HepG2 (cell line): ENCODE data around the gene AKAP8. TPM values are rescaled to one million over a fixed set of nuclear protein-coding genes. Genes with fewer than 3 reads are reported as not detected.
A peak's percentile ranks its signal among the peaks of the same experiment; 100 is the strongest.
"Not testable (repeated sequence)": the region's sequence is repeated elsewhere in the genome, so short reads cannot be mapped to it uniquely, and the experiment has no call there.

Source experiments
- ATAC-seq: fragments of 200-7000 bp; cut with Tn5 transposase; 3 replicates; pipeline ENCODE4 v1.9.1; 2020; ENCODE audit warnings: mild to moderate bottlenecking, moderate library complexity
- BruUV-seq: library from RNA; stranded (reverse); fragments of 400-500 nt; replicated peaks from 2 replicates; lab custom pipeline; 2021; lab: Mats Ljungman, UMichigan
- CTCF ChIA-PET: fragments of 300-600 bp; formaldehyde crosslinking; extraction: SDS; loops from one replicate; lab custom pipeline; 2021; ENCODE audit warnings: low total read pairs, inconsistent platforms, low intra/inter-chr PET ratio; lab: Yijun Ruan, JAX
- POLR2A ChIA-PET: fragments of 350-600 bp; sonication (Branson Sonifier 250); formaldehyde crosslinking; loops from one replicate; lab custom pipeline; 2020; ENCODE audit warnings: antibody characterized with exemption, inconsistent platforms; lab: Yijun Ruan, JAX
- DNase-seq: peaks from one replicate; pipeline ENCODE4 v3.0.0-alpha.2; 2015; ENCODE audit warnings: low spot score
- FAIRE-seq: peaks from 3 replicates; lab custom pipeline; 2011; peaks lifted over from hg19 to GRCh38; lab: Jason Lieb, UNC
- H2AFZ ChIP-seq: one replicate; pipeline ENCODE4 v1.6.1; 2011; ENCODE audit warnings: low read length, inconsistent platforms
- H3K27ac ChIP-seq: fragments of 300-600 bp; 3 replicates; pipeline ENCODE4 v1.8.0; 2011; ENCODE audit warnings: mixed run types, mild to moderate bottlenecking, mixed read lengths, low read length, inconsistent platforms; ENCODE audit not compliant: insufficient read depth; ENCODE audit errors: extremely low read length
- H3K27me3 ChIP-seq, 2 experiments: fragments of 200-600 bp in 1 of 2; 2 replicates in 1 of 2; 3 replicates in 1 of 2; pipeline versions ENCODE4 v1.6.0 to v1.8.0; 2011; ENCODE audit warnings: low read length in 2 of 2, mild to moderate bottlenecking in 2 of 2, moderate library complexity in 2 of 2, inconsistent platforms in 1 of 2; ENCODE audit not compliant: insufficient read depth in 2 of 2, control insufficient read depth in 1 of 2
- H3K36me3 ChIP-seq, 2 experiments: fragments of 200-600 bp in 1 of 2; replicated peaks in 1 of 2; 2 replicates in 1 of 2; 3 replicates in 1 of 2; pipeline versions ENCODE4 v1.5.1 to v1.8.0; 2011; ENCODE audit warnings: low read length in 2 of 2, inconsistent platforms in 1 of 2; ENCODE audit not compliant: insufficient read depth in 2 of 2, control insufficient read depth in 1 of 2
- H3K4me1 ChIP-seq: 2 replicates; pipeline ENCODE4 v1.5.1; 2012; ENCODE audit warnings: low read length, inconsistent platforms; ENCODE audit not compliant: insufficient read depth
- H3K4me2 ChIP-seq: 2 replicates; pipeline ENCODE4 v1.6.0; 2011; ENCODE audit warnings: low read depth, low read length, inconsistent platforms
- H3K4me3 ChIP-seq, 3 experiments: fragments of 200-600 bp in 1 of 3; sonication (generic), shearing (Covaris generic) in 1 of 3; replicated peaks in 1 of 3; 2 replicates each; pipeline ENCODE4 v1.5.1; 2011 to 2016; ENCODE audit warnings: low read length in 3 of 3, inconsistent platforms in 2 of 3, low read depth in 2 of 3, mild to moderate bottlenecking in 2 of 3, control low read depth in 1 of 3, mixed read lengths in 1 of 3; ENCODE audit not compliant: insufficient read depth in 1 of 3
- H3K79me2 ChIP-seq: one replicate; pipeline ENCODE4 v1.6.1; 2011; ENCODE audit warnings: low read length, inconsistent platforms; ENCODE audit not compliant: insufficient read depth
- H3K9ac ChIP-seq: 2 replicates; pipeline ENCODE4 v1.6.0; 2011; ENCODE audit warnings: mild to moderate bottlenecking, low read depth, low read length, inconsistent platforms; ENCODE audit not compliant: insufficient read depth
- H3K9me3 ChIP-seq: 2 replicates; pipeline ENCODE4 v1.5.1; 2012; ENCODE audit warnings: mild to moderate bottlenecking, low read length
- H4K20me1 ChIP-seq: 2 replicates; pipeline ENCODE4 v1.6.0; 2011; ENCODE audit warnings: inconsistent platforms, mild to moderate bottlenecking, low read length, moderate library complexity; ENCODE audit not compliant: insufficient read depth
- CBX2 ChIP-seq, 2 experiments: fragments of 200-600 bp in 1 of 2; sonication (generic); formaldehyde crosslinking in 1 of 2; IDR thresholded peaks; 2 replicates each; pipeline versions ENCODE4 v1.7.0 to v1.8.1; 2018 to 2022; ENCODE audit warnings: low read depth in 2 of 2, low read length in 1 of 2, mild to moderate bottlenecking in 1 of 2, missing genetic modification reagents in 1 of 2
- CENPT ChIP-seq: sonication (generic); formaldehyde crosslinking; IDR thresholded peaks from 2 replicates; pipeline ENCODE4 v1.8.0; 2022; ENCODE audit warnings: low read depth, mild to moderate bottlenecking, moderate library complexity, missing genetic modification reagents
- GATA4 ChIP-seq: sonication (generic); IDR thresholded peaks from 2 replicates; pipeline ENCODE4 v1.6.1; 2016; ENCODE audit warnings: antibody characterized with exemption, low read depth, borderline replicate concordance
- HNRNPH1 ChIP-seq: fragments of 200-400 bp; formaldehyde crosslinking; optimal IDR thresholded peaks from 2 replicates; pipeline ENCODE3; 2017; ENCODE audit warnings: mild to moderate bottlenecking, low read depth, low read length
- KDM5A ChIP-seq: fragments of 200-600 bp; sonication (generic); IDR thresholded peaks from 2 replicates; pipeline ENCODE4 v1.7.0; 2018; ENCODE audit warnings: antibody characterized with exemption, mild to moderate bottlenecking, low read length, borderline replicate concordance
- KDM5B ChIP-seq: sonication (generic); formaldehyde crosslinking; IDR thresholded peaks from 2 replicates; pipeline ENCODE4 v1.4.0; 2020; ENCODE audit warnings: missing genetic modification reagents, mild to moderate bottlenecking, borderline replicate concordance
- MED1 ChIP-seq: sonication (generic); formaldehyde crosslinking; IDR thresholded peaks from 2 replicates; pipeline ENCODE4 v1.4.0; 2020; ENCODE audit warnings: missing genetic modification reagents
- MXI1 ChIP-seq: IDR thresholded peaks from 3 replicates; pipeline ENCODE4 v1.6.1; 2012; ENCODE audit warnings: low read depth, low read length, inconsistent platforms, borderline replicate concordance
- PHF20 ChIP-seq: sonication (generic); formaldehyde crosslinking; IDR thresholded peaks from 2 replicates; pipeline ENCODE4 v1.5.0; 2020; ENCODE audit warnings: mild to moderate bottlenecking, missing genetic modification reagents
- SNRNP70 ChIP-seq: fragments of 200-400 bp; formaldehyde crosslinking; IDR thresholded peaks from 2 replicates; pipeline ENCODE4 v1.6.1; 2017; ENCODE audit warnings: mild to moderate bottlenecking, low read depth, low read length, moderate library complexity
- TEAD3 ChIP-seq: optimal IDR thresholded peaks from 2 replicates; pipeline ENCODE3; 2016; ENCODE audit warnings: borderline replicate concordance
- YEATS2 ChIP-seq: sonication (generic); formaldehyde crosslinking; IDR thresholded peaks from 2 replicates; pipeline ENCODE4 v1.4.0; 2020; ENCODE audit warnings: missing genetic modification reagents, borderline replicate concordance
- ZNF136 ChIP-seq: sonication (generic); formaldehyde crosslinking; IDR thresholded peaks from 2 replicates; pipeline ENCODE4 v1.8.1; 2022; ENCODE audit warnings: low read depth, mild to moderate bottlenecking, moderate library complexity, missing genetic modification reagents
- ZNF317 ChIP-seq: sonication (generic); formaldehyde crosslinking; IDR thresholded peaks from 2 replicates; pipeline ENCODE4 v1.5.0; 2020; ENCODE audit warnings: mild to moderate bottlenecking, missing genetic modification reagents
- ZNF562 ChIP-seq: sonication (generic); formaldehyde crosslinking; IDR thresholded peaks from 2 replicates; pipeline ENCODE4 v1.8.0; 2022; ENCODE audit warnings: missing genetic modification reagents, borderline replicate concordance
- ZNF746 ChIP-seq: sonication (generic); formaldehyde crosslinking; IDR thresholded peaks from 2 replicates; pipeline ENCODE4 v1.8.0; 2022; ENCODE audit warnings: mild to moderate bottlenecking, missing genetic modification reagents
- WGBS: methylation state at CpG from one replicate; pipeline ENCODE4 v1.1.6; 2017; ENCODE audit warnings: low lambda C conversion rate; 5-methylcytosine and 5-hydroxymethylcytosine counted together
- in situ Hi-C: cut with HindIII; loops from 2 replicates; pipeline ENCODE4 v1.10.0; 2017; ENCODE audit warnings: low pct_unique_long_range_greater_than_20kb; ENCODE audit not compliant: extremely low pct_ligation_motif_present
- intact Hi-C: fragments of 100-400 bp; cut with micrococcal nuclease; formaldehyde crosslinking; loops from one replicate; pipeline ENCODE4 v1.10.0; 2022; ENCODE audit not compliant: unreplicated experiment
- polyA plus RNA-seq, 8 experiments: library from polyadenylated mRNA; depleted of rRNA in 3 of 8; stranded (reverse) in 7 of 8; unstranded in 1 of 8; fragments of >200 nt; fragmentation: Illumina TruSeq in 4 of 8; extraction: Trizol in 4 of 8; gene quantifications; 2 replicates each; pipeline versions ENCODE4 v1.2.1 to v1.2.3, GENCODE V29; 2011 to 2016; ENCODE audit warnings: low read depth in 4 of 8, missing spikeins in 1 of 8, mixed read lengths in 1 of 8; ENCODE audit not compliant: insufficient read depth in 1 of 8
- total RNA-seq, 5 experiments: library from RNA; depleted of rRNA; stranded (reverse); fragments of >200 nt; fragmentation: Illumina TruSeq; extraction: Trizol; gene quantifications; 2 replicates each; pipeline ENCODE4 v1.2.3, GENCODE V29; 2016; ENCODE audit warnings: low read depth in 1 of 5
- TF ChIP-seq, protein P1 (sequence below): IDR thresholded peaks from 2 replicates; pipeline ENCODE4 v1.6.1; 2016; ENCODE audit warnings: missing compliant biosample characterization, missing genetic modification reagents, borderline replicate concordance

The AKAP8 gene
- total and polyA plus RNA-seq, 2 of the 13 experiments (the other 11 are each of a cell fraction or from before 2014, with no cell fraction given) = 15.9 to 22.1 TPM

DNA sequence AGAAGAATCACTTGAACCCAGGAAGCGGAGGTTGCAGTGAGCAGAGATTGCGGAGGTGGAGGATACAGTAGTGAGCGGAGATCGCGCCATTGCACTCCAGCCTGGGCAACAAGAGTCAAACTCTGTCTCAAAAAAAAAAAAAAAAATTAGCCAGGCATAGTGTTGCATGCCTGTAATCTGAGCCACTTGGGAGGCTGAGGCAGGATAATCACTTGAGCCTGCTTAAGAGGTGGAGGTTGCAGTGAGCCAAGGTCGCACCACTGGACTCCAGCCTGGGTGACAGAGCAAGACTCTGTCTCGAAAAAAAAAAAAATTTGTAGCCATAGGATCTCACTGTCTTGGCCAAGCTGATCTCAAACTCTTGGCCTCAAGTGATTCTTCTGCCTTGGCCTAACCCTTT, 43.6 kb downstream of the AKAP8 start:
- H3K4me2 ChIP-seq, CTCF ChIA-PET, BruUV-seq, FAIRE-seq, H3K4me3 ChIP-seq, POLR2A ChIA-PET, H2AFZ ChIP-seq, ATAC-seq, DNase-seq, H3K27ac ChIP-seq, H3K27me3 ChIP-seq, H3K9ac ChIP-seq, H3K9me3 ChIP-seq, intact Hi-C loops, H3K36me3 ChIP-seq, in situ Hi-C loops, H4K20me1 ChIP-seq: not testable (repeated sequence)
- H3K79me2 ChIP-seq = peaks cover 18% of the 10 kb centered on the region
- peaks cover 11% of the 10 kb centered on the region for H3K4me1 ChIP-seq
- 83% methylated on average over 7 of the region's 7 CpGs for WGBS

GRCh38 chr19:15332311-15332996, 47.1 kb downstream of the AKAP8 start, which contains the start of gene BRD4:
TSS of gene BRD4 (minus strand) at chr19:15332539. CDS start at chr19:15273099, 59,440 bp downstream.
- Histone ChIP-seq H3K4me1 (peaks cover 44% of the 10 kb centered on the region), H3K4me2 (peak within 1 kb of the TSS; percentile 96), H3K36me3 (peaks cover 0 to 4% of the 10 kb centered on the region in 2 experiments; a peak in 1 of 5 replicates), H3K9me3 (no peaks in the 10 kb centered on the region), H3K27me3 (no peaks in the 10 kb centered on the region; a peak in 1 of 5 replicates), H4K20me1 (peaks cover 38% of the 10 kb centered on the region), H3K79me2 (peaks cover 53% of the 10 kb centered on the region), H3K9ac (peak within 1 kb of the TSS; percentile 98), H2AFZ (no peak within 1 kb of the TSS), H3K27ac (peak within 1 kb of the TSS; percentile 76), H3K4me3 (peak within 1 kb of the TSS; percentile 86 to 99 (median 99))
- FAIRE-seq (no peak), ATAC-seq (peak; percentile 66), DNase-seq (no peak)
- TSS peak; percentile 68 for BruUV-seq
- intact Hi-C loops = loop anchor here (5.0 kb wide), 1 partner anchor 35 kb away; no protein-coding TSS in a partner anchor
- POLR2A ChIA-PET = interaction anchor here (1.0 to 2.7 kb wide), 4 partner anchors 29 to 87 kb away, joined by 3 to 20 read pairs (median 6); partner anchors contain the start of genes AKAP8 and AKAP8L
- in situ Hi-C loops = loop anchor here (5.0 kb wide), 1 partner anchor 35 kb away; no protein-coding TSS in a partner anchor
- CTCF ChIA-PET = no interaction called here
- 2% methylated on average over 45 of the region's 81 CpGs for WGBS
- no peak for TF ChIP-seq CBX2 (IDR thresholded peaks at IDR 0.05; ENCODE audit: low read depth, low read length)
- no peak for TF ChIP-seq CBX2 (CRISPR knock-in tag; IDR thresholded peaks at IDR 0.05; ENCODE audit: low read depth)
- peak; percentile 10; the same call in 1 of the 2 replicates for TF ChIP-seq KDM5B
- TF ChIP-seq ZNF746 = no peak
- TF ChIP-seq MXI1 = no peak
- no peak for TF ChIP-seq GATA4
- TF ChIP-seq, protein P1, sequence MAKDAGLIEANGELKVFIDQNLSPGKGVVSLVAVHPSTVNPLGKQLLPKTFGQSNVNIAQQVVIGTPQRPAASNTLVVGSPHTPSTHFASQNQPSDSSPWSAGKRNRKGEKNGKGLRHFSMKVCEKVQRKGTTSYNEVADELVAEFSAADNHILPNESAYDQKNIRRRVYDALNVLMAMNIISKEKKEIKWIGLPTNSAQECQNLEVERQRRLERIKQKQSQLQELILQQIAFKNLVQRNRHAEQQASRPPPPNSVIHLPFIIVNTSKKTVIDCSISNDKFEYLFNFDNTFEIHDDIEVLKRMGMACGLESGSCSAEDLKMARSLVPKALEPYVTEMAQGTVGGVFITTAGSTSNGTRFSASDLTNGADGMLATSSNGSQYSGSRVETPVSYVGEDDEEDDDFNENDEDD = no peak
- TF ChIP-seq KDM5A = 0 out of 2 replicates have a peak, but pooled peaks have one; percentile 29
- no peak for TF ChIP-seq ZNF317 (CRISPR knock-in tag)
- TF ChIP-seq ZNF562 (CRISPR knock-in tag) = no peak
- no peak for TF ChIP-seq MED1 (CRISPR knock-in tag)
- TF ChIP-seq ZNF136 = no peak
- TF ChIP-seq HNRNPH1 = no peak
- TF ChIP-seq PHF20 = 0 out of 2 replicates have a peak, but pooled peaks have one; percentile 43
- peak; percentile 43; the same call in 1 of the 2 replicates for TF ChIP-seq YEATS2 (CRISPR knock-in tag)
- TF ChIP-seq SNRNP70 = no peak
- TF ChIP-seq TEAD3 (CRISPR knock-in tag) = peak; percentile 10
- TF ChIP-seq CENPT = 0 out of 2 replicates have a peak, but pooled peaks have one; percentile 20
